SH-SY5Y (cell line): ENCODE results near the gene SPRR1A.

Experiments
- GATA2 ChIP-seq: IDR thresholded peaks from 2 replicates; pipeline ENCODE4 v1.6.1; 2011; ENCODE audit warnings: mild to moderate bottlenecking, low read depth, low read length
- GATA3 ChIP-seq: IDR thresholded peaks from 2 replicates; pipeline ENCODE4 v1.6.1; 2011; ENCODE audit warnings: low read depth, mild to moderate bottlenecking, low read length, moderate library complexity

- TF ChIP-seq GATA2 (no peak), GATA3 (no peak)
Measured at GRCh38 chr1:152964536-152964935, 19.3 kb upstream of the SPRR1A start.
